ENCODE results near the gene SPTLC1.
"Not testable (repeated sequence)": the region's sequence is repeated elsewhere in the genome, so short reads cannot be mapped to it uniquely, and the experiment has no call there.

DNA sequence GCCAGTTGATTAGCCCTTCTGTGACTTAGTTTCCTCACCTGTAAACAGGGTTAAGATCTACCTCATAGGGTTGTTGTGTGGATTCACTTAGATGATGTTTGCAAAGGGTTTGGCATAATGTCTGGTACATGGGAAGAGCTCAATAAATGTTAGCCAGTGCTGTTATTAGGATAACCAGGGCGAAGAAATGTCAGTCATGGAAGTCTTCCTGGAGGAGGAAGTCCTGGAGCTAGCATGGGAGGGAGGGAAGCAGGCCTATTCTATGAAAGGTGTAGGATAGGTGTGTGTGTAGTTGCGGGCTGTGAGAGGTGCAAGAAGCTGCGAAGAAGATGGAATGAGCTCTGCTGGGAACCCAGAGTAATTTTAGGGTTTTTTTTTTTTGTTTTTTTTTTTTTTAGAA, 30.6 kb upstream of the SPTLC1 start:
- TF ChIP-seq, protein P1, sequence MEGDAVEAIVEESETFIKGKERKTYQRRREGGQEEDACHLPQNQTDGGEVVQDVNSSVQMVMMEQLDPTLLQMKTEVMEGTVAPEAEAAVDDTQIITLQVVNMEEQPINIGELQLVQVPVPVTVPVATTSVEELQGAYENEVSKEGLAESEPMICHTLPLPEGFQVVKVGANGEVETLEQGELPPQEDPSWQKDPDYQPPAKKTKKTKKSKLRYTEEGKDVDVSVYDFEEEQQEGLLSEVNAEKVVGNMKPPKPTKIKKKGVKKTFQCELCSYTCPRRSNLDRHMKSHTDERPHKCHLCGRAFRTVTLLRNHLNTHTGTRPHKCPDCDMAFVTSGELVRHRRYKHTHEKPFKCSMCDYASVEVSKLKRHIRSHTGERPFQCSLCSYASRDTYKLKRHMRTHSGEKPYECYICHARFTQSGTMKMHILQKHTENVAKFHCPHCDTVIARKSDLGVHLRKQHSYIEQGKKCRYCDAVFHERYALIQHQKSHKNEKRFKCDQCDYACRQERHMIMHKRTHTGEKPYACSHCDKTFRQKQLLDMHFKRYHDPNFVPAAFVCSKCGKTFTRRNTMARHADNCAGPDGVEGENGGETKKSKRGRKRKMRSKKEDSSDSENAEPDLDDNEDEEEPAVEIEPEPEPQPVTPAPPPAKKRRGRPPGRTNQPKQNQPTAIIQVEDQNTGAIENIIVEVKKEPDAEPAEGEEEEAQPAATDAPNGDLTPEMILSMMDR (IDR thresholded peaks at IDR 0.05; ENCODE audit: low read length), result not testable (repeated sequence)
- TF ChIP-seq EZH2 (IDR thresholded peaks at IDR 0.05; ENCODE audit: borderline replicate concordance, low read length), result not testable (repeated sequence)
